ENCODE measurements around the gene OBSCN.

The OBSCN gene

DNA sequence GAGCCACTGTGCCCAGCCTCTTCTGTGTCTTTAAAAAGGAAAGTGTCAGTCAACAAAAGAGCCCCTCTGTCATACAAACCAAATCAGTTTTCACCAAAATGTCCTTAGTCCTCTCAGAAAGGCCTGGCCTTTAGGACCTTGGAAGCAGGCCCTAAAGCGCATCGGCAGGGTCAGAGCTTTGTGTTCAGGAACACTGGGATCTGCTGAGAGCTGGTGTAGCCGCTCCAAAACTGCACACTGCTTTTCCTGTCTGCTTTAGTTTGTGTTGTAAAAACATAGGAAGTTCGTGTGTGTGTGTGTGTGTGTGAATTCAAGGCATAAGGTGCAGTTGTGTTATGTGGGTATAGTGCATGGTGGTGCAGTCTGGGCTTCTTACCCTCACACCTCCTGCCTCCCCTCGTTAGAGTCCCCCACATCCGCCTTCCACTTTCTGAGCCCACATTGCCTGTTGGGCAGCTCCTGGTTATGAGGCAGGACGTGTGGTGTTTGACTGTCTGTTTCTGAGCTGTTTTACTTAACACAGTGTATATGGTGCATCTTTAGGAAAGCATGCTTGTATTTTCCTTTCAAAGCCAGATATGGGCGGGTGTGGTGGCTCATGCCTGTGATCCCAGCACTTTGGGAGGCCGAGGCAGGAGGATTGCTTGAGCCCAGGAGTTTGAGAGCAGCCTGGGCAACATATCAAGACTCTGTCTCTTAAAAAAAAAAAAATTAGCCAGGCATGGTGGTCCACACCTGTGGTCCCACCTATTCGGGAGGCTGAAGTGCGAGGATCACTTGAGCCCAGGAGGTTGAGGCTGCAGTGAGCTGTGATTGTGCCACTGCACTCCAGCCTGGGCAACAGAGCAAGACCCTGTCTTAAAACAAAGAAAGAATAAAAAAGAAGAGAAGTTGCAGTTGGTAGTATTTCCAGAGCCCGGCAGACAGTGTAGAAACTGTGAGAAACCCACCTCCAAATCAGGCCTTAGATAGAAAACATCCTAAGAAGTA, 29.8 kb upstream of the OBSCN start:
- DNase-seq (ENCODE audit: low read depth, low spot score), result no peak
- no peak overlapping the region for H3K4me3 ChIP-seq (ENCODE audit: low read depth, low read length)
- in situ Hi-C loops (cut with HindIII; ENCODE audit: low sequenced_read_pairs), result no loop called here
- TF ChIP-seq, protein P1, sequence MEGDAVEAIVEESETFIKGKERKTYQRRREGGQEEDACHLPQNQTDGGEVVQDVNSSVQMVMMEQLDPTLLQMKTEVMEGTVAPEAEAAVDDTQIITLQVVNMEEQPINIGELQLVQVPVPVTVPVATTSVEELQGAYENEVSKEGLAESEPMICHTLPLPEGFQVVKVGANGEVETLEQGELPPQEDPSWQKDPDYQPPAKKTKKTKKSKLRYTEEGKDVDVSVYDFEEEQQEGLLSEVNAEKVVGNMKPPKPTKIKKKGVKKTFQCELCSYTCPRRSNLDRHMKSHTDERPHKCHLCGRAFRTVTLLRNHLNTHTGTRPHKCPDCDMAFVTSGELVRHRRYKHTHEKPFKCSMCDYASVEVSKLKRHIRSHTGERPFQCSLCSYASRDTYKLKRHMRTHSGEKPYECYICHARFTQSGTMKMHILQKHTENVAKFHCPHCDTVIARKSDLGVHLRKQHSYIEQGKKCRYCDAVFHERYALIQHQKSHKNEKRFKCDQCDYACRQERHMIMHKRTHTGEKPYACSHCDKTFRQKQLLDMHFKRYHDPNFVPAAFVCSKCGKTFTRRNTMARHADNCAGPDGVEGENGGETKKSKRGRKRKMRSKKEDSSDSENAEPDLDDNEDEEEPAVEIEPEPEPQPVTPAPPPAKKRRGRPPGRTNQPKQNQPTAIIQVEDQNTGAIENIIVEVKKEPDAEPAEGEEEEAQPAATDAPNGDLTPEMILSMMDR (IDR thresholded peaks at IDR 0.05; ENCODE audit: low read depth, low read length), result no peak

DNA sequence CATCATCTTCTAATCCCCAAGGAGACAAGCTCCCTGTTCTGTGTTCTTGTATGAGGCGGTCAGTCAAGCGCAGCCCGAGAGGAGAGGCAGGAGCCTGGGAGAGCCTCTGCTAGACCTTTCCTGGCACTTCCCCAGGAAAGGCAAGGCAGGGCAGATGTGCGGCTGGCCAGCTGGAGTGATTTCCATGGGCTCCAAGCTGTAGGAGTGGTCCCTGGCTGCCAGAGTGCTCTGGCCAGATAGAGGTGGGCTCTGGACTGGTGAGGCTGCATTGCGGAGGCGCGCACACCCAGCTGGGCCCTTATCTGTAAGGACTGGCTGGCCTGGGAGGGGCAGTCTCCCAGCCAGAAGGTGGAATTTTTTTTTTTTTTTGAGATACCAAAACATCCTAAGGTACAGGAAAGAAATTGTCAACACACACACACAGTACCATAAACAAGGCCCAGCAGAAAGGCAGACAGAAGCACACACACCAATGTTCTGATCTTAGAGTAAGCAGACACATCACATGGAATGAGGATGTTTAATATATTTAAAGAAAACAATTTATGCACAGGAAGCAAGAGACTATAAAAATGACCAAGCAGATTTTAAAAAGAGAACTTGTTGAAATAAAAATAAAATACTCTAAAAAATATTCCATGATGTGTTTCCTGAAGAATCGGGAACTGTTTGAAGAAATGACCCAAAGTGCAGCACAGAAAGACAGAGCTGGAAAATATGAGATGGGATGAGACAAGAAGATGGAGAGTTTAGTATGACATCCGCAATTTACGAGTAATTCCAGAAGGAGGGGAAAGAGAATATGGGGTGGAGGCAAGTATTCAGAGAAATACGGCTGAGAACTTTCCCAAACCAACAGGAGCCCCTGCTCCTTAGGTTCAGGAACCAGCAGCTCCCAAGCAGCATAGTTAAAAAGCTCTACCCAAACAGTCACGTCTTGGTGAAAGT, 28.8 kb upstream of the OBSCN start:
- in situ Hi-C loops (cut with HindIII; ENCODE audit: low sequenced_read_pairs), result no loop called here
- no peak for DNase-seq (ENCODE audit: low read depth, low spot score)
- H3K4me3 ChIP-seq (ENCODE audit: low read depth, low read length), result no peak overlapping the region
- TF ChIP-seq, protein P1 (IDR thresholded peaks at IDR 0.05; ENCODE audit: low read depth, low read length), result no peak

DNA sequence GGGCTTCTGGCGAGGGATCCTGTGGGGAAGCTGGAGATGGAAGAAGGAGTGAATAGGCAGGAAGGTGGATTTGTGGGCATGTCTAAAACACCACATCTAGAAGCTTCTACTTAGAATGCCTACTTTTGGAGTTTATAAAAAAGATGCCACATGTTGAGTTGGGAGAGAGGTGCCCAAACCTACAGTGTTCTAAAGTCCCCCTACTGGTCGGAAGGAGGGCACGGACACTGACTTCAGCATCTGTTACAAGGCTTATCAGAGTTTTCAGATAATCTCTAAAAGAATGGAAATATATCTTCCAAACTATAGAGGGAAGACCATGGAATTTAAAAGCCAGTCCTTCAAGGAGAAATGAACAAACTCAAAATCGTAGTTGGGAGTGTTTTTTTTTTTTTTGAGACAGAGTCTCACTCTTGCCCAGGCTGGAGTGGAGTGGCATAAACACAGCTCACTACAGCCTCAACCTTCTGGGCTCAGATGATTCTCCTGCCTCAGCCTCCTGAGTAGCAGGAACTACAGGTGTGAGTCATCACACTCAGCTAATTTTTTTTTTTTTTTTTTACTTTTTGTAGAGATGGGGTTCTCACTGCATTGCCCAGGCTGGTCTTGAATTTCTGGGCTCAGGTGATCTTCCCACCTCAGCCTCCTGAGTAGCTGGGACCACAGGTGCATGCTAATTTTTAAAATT, 27.4 kb upstream of the OBSCN start:
- in situ Hi-C loops (cut with HindIII; ENCODE audit: low sequenced_read_pairs), result no loop called here
- TF ChIP-seq, protein P1 (IDR thresholded peaks at IDR 0.05; ENCODE audit: low read depth, low read length), result peak; percentile 13
- DNase-seq (ENCODE audit: low read depth, low spot score), result no peak
- no peak overlapping the region for H3K4me3 ChIP-seq (ENCODE audit: low read depth, low read length)

DNA sequence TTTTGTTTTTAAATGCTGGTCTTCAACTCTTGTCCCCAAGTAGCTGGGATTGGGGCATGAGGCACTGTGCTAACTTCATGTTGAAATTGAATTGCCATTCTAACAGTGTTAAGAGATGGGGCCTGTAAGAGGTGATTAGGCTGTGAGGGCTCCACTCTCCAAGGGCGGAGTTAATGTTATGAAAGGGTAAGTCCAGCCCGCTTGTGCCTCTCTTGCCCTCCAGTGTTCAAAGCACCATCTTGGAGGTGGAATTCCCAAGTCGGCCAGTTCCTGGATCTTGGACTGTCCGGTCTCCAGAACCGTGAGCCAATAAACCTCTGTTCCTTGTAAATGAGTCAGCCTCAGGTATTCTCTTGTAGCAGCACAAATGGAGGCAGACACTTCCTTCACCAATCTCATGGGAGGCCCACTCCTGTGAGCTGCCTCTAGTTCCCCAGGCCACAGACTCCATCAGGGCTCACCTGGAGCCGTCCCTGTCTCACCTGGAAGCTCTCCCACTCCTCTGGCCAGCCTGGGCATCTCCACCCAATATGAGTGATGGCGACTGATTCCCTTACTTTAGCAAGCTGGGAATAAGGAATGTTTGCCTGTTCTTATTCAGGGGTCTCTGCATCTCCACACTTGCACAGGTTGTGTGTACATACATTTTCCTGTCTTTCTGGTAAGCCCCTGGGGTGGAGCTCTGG, 26.7 kb upstream of the OBSCN start:
- DNase-seq (ENCODE audit: low read depth, low spot score), result no peak
- TF ChIP-seq, protein P1 (IDR thresholded peaks at IDR 0.05; ENCODE audit: low read depth, low read length), result no peak
- in situ Hi-C loops (cut with HindIII; ENCODE audit: low sequenced_read_pairs), result no loop called here
- H3K4me3 ChIP-seq (ENCODE audit: low read depth, low read length), result no peak overlapping the region

DNA sequence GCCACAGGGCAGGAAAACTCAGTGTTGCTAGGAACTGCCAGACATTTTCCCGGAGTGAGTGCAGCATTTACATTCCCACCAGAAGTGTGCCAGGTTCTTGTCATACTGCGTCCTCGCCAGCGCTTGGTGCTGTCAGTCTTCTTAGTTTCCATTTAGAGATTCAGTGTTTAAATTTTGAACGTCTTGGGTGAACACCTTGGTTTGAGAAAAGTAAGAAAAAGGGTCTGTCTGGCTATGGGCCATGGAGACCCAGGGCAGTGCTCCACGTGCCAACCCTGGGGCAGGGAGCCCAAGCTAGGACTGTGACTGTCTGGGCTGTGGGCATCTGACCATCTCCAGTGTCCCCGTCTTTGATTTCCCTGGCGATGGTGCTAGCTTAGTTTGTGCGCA, 26.2 kb upstream of the OBSCN start:
- DNase-seq (ENCODE audit: low read depth, low spot score), result no peak
- H3K4me3 ChIP-seq (ENCODE audit: low read depth, low read length), result no peak overlapping the region
- in situ Hi-C loops (cut with HindIII; ENCODE audit: low sequenced_read_pairs), result no loop called here
- TF ChIP-seq, protein P1 (IDR thresholded peaks at IDR 0.05; ENCODE audit: low read depth, low read length), result no peak
